VCaP (cell line): Measurements from ENCODE around the gene RTKN2.
"Not testable (repeated sequence)": the region's sequence is repeated elsewhere in the genome, so short reads cannot be mapped to it uniquely, and the experiment has no call there.

ENCODE experiments used
- H3K27ac ChIP-seq: fragments of 450-650 bp; 2 replicates; pipeline ENCODE4 v1.5.1; 2017
- TF ChIP-seq, protein P1 (sequence below): fragments of 450-650 bp; conservative IDR thresholded peaks from 2 replicates; pipeline ENCODE4 v1.5.1; 2017; ENCODE audit warnings: mild to moderate bottlenecking, moderate library complexity

The RTKN2 gene

GRCh38 chr10:62303922-62304321, 35.3 kb upstream of the RTKN2 start:
- TF ChIP-seq, protein P1, sequence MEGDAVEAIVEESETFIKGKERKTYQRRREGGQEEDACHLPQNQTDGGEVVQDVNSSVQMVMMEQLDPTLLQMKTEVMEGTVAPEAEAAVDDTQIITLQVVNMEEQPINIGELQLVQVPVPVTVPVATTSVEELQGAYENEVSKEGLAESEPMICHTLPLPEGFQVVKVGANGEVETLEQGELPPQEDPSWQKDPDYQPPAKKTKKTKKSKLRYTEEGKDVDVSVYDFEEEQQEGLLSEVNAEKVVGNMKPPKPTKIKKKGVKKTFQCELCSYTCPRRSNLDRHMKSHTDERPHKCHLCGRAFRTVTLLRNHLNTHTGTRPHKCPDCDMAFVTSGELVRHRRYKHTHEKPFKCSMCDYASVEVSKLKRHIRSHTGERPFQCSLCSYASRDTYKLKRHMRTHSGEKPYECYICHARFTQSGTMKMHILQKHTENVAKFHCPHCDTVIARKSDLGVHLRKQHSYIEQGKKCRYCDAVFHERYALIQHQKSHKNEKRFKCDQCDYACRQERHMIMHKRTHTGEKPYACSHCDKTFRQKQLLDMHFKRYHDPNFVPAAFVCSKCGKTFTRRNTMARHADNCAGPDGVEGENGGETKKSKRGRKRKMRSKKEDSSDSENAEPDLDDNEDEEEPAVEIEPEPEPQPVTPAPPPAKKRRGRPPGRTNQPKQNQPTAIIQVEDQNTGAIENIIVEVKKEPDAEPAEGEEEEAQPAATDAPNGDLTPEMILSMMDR: no peak
- H3K27ac ChIP-seq: no peak overlapping the region

GRCh38 chr10:62302760-62303159, 34.1 kb upstream of the RTKN2 start:
- no peak overlapping the region for H3K27ac ChIP-seq
- TF ChIP-seq, protein P1: no peak

- TF ChIP-seq, protein P1: no peak
- H3K27ac ChIP-seq: no peak overlapping the region
These were observed 29.2 kb upstream of the RTKN2 start for GRCh38 chr10:62297857-62298256.

DNA sequence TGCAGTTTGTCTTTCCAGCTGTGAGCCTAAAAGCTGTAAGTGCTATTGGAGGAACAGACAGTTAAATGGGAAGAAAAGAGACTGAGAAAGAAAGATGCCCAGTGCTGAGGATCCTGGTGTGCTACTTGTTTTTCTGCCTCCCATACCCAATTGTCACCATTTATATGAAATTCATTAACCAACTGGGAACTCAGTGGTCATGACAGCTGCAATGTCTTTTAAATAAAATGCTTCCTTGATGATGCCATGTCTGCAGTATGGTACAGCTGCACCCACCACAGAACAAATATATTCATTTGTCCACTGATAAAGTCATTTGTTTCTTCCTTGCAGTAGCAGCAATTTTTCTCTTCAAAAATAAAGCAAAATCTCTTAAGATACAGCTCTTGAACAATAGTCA, 15.6 kb upstream of the RTKN2 start:
- H3K27ac ChIP-seq: no peak overlapping the region
- TF ChIP-seq, protein P1: no peak

GRCh38 chr10:62281348-62281747, 12.7 kb upstream of the RTKN2 start:
- not testable (repeated sequence) for H3K27ac ChIP-seq

GRCh38 chr10:62280392-62280791, 11.7 kb upstream of the RTKN2 start:
- not testable (repeated sequence) for H3K27ac ChIP-seq

DNA sequence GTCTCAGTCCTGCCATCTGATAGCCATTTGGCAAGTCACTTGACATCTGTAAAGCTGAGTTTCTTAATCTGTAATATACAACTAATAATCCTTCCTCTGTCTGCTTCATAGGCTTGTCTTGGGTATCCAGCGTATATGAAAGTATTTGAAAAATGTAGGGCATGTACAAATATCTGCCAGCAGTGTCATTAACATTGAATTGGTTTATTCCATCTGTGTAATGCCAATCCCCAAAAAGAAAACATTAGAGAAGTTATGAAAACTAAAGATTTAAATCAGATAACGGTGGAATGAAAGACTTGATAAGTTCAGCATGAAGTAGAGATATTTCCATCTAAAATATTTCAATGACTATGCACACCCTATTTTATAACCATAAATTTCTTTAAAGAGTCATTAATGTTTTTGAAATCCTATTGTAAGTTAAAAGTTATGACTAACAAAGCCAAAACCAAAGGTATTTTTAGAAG, 9.8 kb upstream of the RTKN2 start:
- no peak overlapping the region for H3K27ac ChIP-seq
- TF ChIP-seq, protein P1: no peak

DNA sequence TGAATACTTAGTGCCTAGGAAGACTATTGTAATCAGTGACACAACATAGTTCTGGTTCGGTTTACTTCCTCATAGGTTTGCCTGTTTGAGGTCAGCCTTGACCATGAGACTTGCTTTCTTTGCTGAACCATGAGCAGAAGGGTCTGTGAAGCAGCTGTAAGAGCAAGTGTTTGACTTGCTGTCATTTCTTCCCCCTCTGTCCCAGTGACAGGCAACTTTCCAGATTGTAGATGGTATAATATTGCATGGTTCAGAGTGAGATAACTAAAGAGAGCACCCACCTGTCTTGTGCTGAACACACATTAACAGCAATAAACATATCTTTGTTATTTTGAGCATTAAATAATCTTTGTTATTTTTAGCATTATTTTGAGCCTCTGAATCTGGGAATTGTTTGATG, 9.3 kb upstream of the RTKN2 start:
- no peak overlapping the region for H3K27ac ChIP-seq
- TF ChIP-seq, protein P1: no peak

DNA sequence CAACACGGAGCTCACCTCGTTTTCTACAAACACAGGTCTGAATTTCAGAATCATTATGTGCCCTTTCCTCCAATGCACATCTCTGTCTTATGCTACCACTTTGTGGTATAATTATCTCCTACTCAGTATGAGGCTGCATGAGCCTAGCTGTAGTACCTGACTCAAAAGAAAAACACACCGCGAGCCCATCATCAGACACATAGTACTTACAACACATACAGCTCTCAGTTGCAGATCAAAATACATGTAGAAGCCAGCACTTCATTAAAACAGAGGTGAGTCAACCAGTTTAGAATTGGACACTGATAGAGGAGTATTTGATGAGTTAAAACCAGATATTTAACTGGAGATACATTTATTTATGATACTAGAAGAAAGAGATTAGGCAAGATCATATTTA, 1.4 kb upstream of the RTKN2 start:
- TF ChIP-seq, protein P1: no peak
- H3K27ac ChIP-seq: no peak overlapping the region
